Stimulated activated CD8-positive, alpha-beta memory T cell treated with anti-CD3 and anti-CD28 coated beads, Interleukin-7, amount 100 ng/mL, for 48 hours (primary cell): ENCODE measurements around the gene DACH2.

Source experiments
- DNase-seq, 2 donors: peaks; one replicate each; pipeline ENCODE4 v3.0.0-alpha.2; 2020; ENCODE audit warnings: low read depth in 1 of 2; ENCODE audit errors: extremely low read depth in 1 of 2

Gene DACH2

DNA sequence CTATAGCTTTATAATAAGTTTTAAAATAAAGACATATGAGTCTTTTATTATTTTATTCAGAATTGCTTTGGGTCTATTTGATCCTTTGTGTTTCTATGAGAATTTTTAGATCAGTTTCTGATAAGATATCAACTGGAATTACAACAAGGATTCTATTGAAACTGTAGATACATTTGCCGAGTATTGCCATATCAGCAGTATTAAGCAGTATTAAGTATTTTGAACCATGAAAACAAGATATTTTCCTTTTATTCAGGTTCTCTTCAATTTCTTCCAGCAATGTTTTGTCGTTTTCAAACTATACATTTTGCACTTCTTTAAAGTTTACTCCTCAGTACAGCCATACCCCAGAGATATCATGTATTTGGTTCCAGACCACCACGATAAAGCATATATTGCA, 598.8 kb downstream of the DACH2 start:
- no peak for DNase-seq

GRCh38 chrX:86805241-86805640, 657.0 kb downstream of the DACH2 start:
- no peak for DNase-seq

- DNase-seq = no peak
Observed at GRCh38 chrX:86806786-86807185, 658.5 kb downstream of the DACH2 start.

- DNase-seq = no peak
Observed at GRCh38 chrX:86809651-86810050, 661.4 kb downstream of the DACH2 start.

DNA sequence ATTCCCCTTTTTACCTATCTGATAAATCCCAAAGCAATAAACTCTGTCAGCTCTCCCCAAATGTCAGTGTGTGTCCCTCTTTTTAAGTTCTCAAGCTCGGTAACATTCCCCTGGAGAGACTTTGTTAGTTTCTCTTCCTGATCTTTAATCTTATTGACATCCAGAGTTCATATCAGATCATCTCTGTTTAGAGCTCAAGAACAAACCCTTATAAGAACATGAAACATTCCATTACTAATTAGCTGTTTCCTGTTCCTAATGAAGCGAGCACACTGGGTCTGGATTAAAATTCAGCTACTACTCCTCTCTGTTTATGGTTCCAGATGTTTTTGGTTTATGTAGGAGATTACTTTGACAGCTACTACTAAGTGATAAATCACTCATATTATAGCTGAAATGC, 681.5 kb downstream of the DACH2 start:
- DNase-seq = no peak

DNA sequence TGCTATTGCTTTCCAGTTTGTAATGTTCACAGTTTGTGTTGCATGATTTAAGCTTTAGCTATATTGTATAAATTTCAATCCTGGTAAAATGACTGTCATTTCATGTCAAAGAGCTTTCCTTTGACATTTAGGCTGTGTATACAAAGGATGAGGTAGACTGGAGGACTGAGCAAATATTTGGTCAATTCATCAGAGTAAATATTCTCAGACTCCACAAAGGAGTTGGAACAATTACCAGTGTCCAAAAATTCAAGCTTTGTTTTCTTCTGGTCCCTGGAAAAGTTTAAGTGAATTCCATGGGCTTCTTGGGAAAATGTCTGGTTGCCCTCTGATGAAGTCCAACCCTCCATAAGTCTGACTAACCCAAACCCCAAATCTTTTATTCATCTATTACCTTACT, 682.4 kb downstream of the DACH2 start:
- no peak for DNase-seq

- DNase-seq = no peak
Observed at GRCh38 chrX:86845101-86845500, 696.9 kb downstream of the DACH2 start.
